Measurements from ENCODE around the gene CAMKK1.

CAMKK1 gene

GRCh38 chr17:3917391-3917931, 24.6 kb upstream of the CAMKK1 start:
- DNase-seq, result no peak

GRCh38 chr17:3916825-3917224, 24.0 kb upstream of the CAMKK1 start:
- DNase-seq, result peak; percentile 33

DNA sequence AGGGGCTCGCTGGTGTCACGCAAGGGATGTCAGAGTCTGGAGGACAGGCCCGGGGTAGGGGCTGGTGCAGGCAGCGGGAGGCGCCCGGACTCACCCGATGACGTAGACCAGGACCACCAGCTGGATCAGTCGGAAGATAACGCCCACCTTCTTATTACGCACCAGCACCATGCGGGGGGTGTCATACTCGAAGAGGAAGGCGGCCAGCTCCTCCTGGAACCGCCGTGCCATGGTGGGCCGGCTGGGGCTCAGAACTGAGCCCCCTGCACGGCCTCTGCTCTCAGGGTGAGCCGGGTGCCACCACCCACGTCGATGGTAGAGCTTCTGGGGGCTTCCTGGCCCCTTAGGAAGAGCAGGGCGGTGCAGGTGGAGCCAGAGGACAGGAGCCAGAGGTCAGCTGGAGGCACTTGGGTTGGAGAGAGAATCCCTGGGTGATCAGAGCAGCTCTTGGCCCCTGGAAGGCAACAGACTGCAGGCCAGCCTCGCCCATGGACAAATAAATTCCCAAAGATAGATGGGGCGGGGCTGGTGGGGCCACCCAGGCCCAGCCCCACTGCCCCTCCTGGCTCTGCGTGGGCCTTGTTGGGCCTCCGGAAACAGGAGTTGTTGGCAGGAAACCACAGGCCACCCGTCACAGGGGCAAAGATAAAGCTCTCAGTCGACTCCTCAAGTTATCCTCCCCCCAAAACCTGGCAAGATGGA, 23.3 kb upstream of the CAMKK1 start, which contains the start of gene P2RX1:
TSS of gene P2RX1 (minus strand) at position 471 of the 702 bp plus-strand sequence. CDS start at position 231, 240 bp downstream.
- peak; percentile 95 for DNase-seq

DNA sequence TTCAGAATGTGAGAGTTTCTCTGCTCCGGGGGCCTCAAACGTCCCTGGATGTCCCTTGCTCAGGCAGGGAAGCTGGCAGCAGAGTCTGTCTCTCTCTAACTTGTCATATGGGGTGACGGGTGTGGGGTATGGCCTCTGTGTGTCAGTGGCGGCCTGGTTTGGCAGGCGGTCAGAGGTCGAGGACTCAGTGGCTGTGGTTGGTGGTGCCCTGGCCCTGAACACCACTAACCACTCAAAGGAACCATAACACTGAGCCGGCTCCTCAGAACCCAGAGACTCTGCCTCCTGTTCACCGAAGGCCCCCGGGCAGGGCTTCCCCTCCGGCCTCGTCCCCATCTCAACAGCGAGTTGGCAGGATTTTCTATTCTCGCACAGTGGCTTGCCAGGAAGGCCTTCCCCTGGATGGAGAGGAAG, 22.7 kb upstream of the CAMKK1 start:
- peak; percentile 53 for DNase-seq

- DNase-seq, result peak; percentile 87
Observed at GRCh38 chr17:3914312-3914670, 21.4 kb upstream of the CAMKK1 start.

DNA sequence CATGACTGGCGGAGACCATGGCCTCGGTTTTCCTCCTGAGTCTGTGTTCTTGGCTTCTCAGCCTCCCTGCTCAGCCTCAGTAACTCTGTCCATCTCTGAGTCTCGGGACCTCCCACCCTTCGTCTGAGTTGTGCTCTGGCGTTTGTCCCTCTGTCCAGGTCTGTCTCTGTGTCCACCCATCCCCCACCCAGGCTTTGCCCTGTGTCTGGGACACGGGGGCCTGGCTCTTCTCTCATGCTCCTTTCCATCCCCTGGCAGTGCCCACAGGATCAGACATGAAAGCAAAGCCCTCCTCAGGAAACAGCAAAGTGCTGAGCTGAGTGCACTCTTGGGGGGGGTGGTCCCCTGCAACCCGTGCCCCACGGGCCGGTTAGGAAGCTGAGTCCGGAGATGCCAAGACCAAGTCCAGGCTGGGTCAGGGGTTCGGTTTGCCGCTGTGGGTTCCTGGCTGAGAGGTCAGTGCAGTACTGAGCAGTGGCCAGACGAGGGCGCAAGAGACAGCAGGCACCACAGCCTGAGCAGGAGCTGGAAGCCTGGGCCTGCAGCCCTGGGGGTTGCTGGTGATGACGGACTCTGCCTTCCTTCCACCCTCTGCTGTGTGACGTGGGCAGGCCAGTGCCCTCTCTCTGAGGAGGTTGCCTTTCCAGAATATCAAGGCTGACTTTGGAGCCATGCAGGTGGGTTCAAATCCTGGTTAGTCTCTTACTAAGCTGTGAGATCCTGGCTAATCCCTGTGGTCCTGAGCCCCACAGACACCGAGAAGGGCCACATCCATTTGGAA, 20.9 kb upstream of the CAMKK1 start:
- peak; percentile 80 for DNase-seq

DNA sequence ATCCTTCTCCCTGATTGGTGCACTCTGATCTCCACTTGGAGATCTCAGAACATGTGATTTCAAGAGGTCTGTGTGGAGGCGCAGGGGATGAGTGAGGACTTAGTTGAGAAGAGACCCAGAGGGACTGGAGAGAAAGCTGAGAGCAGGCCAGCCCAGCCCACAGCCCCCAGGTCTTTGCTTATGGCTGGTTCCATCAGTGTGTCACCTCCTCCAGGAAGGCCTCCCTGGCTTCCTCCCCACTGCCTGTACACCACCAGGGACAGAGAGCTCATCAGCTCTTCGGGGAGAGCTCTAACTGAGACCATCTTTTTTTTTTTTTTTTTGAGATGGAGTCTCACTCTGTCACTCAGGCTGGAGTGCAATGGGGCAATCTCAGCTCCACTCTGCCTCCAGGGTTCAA, 20.0 kb upstream of the CAMKK1 start:
- DNase-seq, result no peak

DNA sequence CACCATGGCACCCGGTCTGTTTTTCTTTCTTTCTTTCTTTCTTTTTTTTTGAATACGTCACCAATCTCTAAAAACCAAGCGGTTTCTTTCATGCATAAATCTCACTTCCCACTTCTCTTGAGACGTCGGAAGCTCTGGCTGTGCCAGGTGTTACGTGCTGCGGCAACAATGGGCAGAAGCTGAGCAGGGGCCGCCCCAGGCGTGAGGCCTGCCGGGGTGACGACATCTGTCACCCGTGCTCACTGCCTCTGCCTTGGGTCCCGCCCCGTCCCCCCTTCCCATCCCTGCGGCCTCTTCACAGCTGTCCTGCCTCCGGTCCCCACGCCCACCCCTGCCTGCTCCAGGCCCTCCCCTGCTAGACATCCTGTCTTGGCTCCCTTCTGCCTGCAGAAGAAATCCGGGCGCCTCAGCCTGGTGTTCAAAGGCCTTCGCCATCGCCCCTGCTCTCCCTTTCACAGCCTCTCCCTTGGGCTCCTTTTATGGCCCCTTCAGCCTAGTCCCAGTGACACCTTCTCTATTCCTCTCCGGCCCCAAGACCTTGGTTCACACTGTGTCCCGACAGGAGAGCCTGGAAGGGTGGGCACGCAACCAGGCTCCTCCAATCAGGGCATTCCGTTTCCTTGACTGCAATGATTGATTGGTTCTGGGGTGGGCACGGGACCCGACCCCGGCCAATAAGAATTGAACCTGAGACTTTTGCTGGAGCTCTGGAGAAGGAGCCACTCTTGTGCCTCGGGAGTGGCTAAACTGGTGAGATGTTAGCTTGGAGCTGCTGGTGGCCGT, 18.6 kb upstream of the CAMKK1 start:
- DNase-seq, result peak; percentile 96

- DNase-seq, result no peak
Observed at GRCh38 chr17:3910420-3911270, 17.8 kb upstream of the CAMKK1 start.

DNA sequence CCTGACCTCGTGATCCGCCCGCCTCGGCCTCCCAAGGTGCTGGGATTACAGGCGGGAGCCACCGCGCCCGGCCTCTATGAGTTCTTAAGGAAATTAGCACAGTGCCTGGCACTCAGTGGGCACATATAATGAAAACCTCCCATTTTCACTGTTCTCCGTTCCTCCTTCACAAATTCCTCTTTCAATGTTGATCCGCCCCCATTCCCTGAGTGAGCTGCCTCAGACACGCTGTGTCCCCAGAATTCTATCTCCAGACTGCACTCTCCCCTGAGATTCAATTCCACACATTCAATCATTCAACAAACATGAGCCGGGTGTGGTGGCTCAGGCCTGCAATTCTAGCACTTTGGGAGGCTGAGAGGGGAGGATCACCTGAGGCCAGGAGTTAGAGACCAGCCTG, 16.4 kb upstream of the CAMKK1 start:
- no peak for DNase-seq

GRCh38 chr17:3907483-3908216, 14.8 kb upstream of the CAMKK1 start:
- no peak for DNase-seq

GRCh38 chr17:3906881-3907280, 14.0 kb upstream of the CAMKK1 start:
- no peak for DNase-seq

DNA sequence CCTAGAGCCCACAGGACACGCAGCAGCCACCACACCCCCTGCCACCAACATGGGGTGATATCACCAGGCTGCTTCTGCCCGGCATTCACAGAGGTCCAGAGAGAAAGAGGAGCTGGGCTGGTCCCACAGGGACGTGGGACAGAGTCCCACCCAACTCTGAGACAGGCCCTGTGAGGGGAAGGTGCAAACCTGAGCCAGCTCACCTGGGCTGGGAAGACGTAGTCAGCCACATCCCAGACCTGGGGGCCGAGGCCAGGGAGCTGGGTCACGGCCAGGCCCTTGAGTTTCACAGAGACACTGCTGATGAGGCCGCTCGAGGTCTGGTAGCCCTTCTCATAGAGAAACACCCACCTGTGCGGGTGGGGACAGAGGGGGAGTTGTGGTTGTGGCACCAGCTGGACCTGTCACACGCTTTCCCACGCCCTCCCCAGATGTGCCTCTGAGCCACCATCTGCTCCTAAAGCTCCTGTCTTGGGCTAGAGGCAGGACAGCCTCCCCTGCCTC, 12.2 kb upstream of the CAMKK1 start:
- DNase-seq, result no peak

DNA sequence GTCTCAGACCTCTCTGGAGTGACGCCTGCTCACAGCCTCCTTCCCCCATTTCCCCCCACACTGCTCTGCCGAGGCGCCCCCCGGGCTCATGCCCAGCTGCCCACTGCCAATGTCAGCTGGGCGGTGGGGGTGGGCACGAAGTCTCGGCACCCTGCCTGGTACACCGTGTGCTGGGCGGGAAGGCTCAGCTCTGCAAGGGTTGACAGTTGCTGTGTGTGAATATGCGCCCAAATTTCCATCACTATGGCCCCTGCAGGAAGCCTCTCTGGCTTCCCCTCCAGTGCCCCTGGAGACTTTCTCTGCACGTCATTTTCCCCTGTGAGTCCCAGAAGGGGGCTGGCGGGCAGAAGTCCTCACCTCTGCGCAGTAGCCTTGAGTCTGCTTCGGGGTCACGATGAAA, 11.6 kb upstream of the CAMKK1 start:
- DNase-seq, result no peak

GRCh38 chr17:3903881-3904290, 11.0 kb upstream of the CAMKK1 start:
- DNase-seq, result no peak

- DNase-seq, result no peak
Observed at GRCh38 chr17:3903051-3903825, 10.4 kb upstream of the CAMKK1 start.

DNA sequence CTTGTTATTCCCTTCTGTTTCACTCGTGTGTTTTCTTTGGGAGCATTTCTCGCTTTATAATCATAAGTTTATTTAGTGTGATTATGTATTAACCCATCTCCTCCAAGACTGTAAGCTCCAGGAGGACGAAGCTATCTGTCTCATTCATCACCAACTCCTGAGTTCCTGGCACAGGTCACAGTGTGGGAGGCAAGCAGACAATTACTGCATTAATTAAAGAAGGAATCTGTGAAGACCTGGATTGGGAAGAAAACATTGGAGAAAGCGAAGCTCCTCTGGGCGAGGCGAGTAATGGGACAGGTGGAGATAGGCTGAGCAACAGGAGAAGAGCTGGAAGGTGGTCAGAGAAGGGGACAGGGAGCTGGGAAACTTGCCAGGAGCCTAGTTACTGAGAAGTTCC, 7.8 kb upstream of the CAMKK1 start:
- no peak for DNase-seq

DNA sequence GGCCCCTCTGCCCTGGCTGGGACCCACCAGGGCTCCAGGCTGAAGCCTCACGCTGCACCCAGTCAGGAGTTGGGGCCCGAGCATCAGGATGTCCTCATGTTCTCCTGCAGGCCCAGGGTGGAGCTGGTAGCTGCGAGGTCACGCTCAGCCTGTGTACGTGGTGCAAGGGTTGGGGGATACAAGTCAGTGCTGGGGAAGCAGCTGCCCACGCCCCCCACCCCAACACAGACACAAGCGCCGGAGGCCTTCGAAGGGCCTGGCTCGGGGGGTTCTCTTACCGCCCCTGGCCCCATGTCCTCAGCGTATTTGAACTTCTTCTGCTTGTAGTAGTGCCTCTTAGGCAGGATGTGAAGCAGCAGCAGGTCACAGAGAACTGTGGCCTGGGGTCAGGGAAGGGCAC, 4.9 kb upstream of the CAMKK1 start:
- DNase-seq, result no peak

DNA sequence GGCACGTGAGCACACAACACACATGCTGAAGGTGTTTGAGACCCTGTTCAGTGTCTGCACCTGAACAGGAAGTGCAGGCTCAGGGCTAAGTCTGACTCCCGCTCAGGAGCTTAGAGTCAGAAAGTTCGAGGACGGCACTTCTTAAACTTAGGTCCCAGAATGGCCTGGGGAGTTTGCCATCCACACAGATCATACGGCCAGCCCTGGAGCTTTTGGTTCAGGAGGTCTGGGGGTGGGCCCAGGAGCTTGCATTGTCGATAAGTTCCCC, 4.0 kb upstream of the CAMKK1 start:
- no peak for DNase-seq

DNA sequence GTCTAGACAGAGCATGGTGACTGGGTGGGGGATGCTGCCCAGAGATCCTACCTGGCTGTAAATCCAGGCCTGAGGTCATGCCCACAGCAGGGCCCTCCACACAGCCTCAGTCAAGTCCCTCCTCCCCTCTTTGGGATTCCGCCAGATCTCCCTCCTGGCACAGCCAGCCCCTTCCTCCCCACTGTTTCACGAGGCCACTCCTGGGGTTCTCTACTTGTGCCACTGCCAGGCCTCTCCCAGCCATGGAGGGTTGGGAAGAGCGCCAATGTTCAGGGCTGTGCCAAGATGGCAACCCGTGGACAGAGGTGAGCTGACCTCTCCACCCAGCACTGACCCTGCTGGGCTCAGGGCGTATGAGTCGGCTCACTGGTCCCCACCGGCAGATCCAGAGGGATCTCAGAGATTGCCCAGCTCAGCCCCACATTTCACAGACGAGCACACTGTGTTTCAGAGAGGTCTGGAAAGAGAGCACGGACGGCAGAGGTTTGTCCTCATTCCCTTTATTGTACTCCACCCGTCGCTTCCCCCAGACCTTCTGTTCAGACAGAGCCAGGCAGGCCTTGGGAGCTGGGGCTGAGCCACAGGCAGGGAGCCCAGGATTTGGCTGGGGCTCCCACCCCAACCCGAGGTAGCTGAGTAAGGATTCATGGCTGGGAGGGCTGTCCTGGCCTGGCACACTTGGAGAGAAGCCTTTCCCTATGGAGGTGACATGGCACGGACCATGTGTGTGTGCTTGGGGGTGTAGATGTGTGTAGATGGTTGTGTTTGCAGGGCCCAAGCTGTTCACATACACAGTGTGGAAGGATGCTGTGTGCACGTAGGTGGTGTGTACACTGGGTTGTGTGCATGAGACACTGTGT, 3.5 kb upstream of the CAMKK1 start:
- no peak for DNase-seq
